Measurements from ENCODE around the gene HK1.

The HK1 gene

GRCh38 chr10:69278446-69278963, at the start of gene HK1:
Gene HK1, plus strand, starts transcription at chr10:69278496.
- TF ChIP-seq CTCF (IDR thresholded peaks at IDR 0.05): no peak
- no peak for DNase-seq (ENCODE audit: low spot score)
- Histone ChIP-seq H3K27ac (peak within 1 kb of the TSS; percentile 33 to 76), H3K4me3 (no peak within 1 kb of the TSS)

GRCh38 chr10:69229616-69229916, 48.7 kb upstream of the HK1 start:
- DNase-seq (ENCODE audit: low spot score): no peak
- Histone ChIP-seq H3K27ac (no peak overlapping the region), H3K4me3 (peak overlapping the region; percentile 44)
- TF ChIP-seq CTCF (IDR thresholded peaks at IDR 0.05): no peak

GRCh38 chr10:69230128-69230527, 48.2 kb upstream of the HK1 start:
- no peak for TF ChIP-seq CTCF (IDR thresholded peaks at IDR 0.05)
- no peak overlapping the region for H3K27ac ChIP-seq
- DNase-seq (ENCODE audit: low spot score): no peak
- H3K4me3 ChIP-seq: no peak overlapping the region

GRCh38 chr10:69232252-69232651, 46.0 kb upstream of the HK1 start:
- DNase-seq (ENCODE audit: low spot score): no peak
- TF ChIP-seq CTCF (IDR thresholded peaks at IDR 0.05): no peak
- no peak overlapping the region for H3K4me3 ChIP-seq
- no peak overlapping the region for H3K27ac ChIP-seq

GRCh38 chr10:69232736-69233480, 45.4 kb upstream of the HK1 start:
- no peak for TF ChIP-seq CTCF (IDR thresholded peaks at IDR 0.05)
- DNase-seq (ENCODE audit: low spot score): no peak
- no peak overlapping the region for H3K27ac ChIP-seq
- no peak overlapping the region for H3K4me3 ChIP-seq

GRCh38 chr10:69234447-69234846, 43.8 kb upstream of the HK1 start:
- DNase-seq (ENCODE audit: low spot score): no peak

More at GRCh38 chr10:69234447-69234846, 43.8 kb upstream of the HK1 start:
- H3K27ac ChIP-seq: no peak overlapping the region
- TF ChIP-seq CTCF (IDR thresholded peaks at IDR 0.05): no peak
- H3K4me3 ChIP-seq: no peak overlapping the region

All from coronary artery (tissue), 2 donors.